ENCODE results near the gene TRPC3. TPM values are rescaled to one million over a fixed set of nuclear protein-coding genes. Genes with fewer than 3 reads are reported as not detected.
A peak's percentile ranks its signal among the peaks of the same experiment; 100 is the strongest.
"Not testable (repeated sequence)": the region's sequence is repeated elsewhere in the genome, so short reads cannot be mapped to it uniquely, and the experiment has no call there.

The TRPC3 gene
- total RNA-seq, 1 donor from 2014 or later: 2.1 TPM

- Histone ChIP-seq H3K27me3 (peaks cover 10% of the 10 kb centered on the region), H3K36me3 (no peaks in the 10 kb centered on the region), H3K9me3 (no peaks in the 10 kb centered on the region), H3K27ac (no peak overlapping the region), H3K4me1 (no peaks in the 10 kb centered on the region), H3K4me3 (no peak overlapping the region)
- ATAC-seq (no peak), DNase-seq (no peak)
- intact Hi-C loops (cut with DNase I): no loop called here
- TF ChIP-seq CTCF (IDR thresholded peaks at IDR 0.05): no peak
Measured at GRCh38 chr4:121927948-121928347, 23.9 kb downstream of the TRPC3 start.

- intact Hi-C loops (cut with DNase I); H3K4me3 ChIP-seq; H3K4me1 ChIP-seq; H3K9me3 ChIP-seq; H3K27ac ChIP-seq; H3K36me3 ChIP-seq; ATAC-seq; DNase-seq; H3K27me3 ChIP-seq: not testable (repeated sequence)
Measured at GRCh38 chr4:121926490-121926889, 25.4 kb downstream of the TRPC3 start.

- intact Hi-C loops (cut with DNase I): no loop called here
- no peaks in the 10 kb centered on the region for H3K36me3 ChIP-seq
- H3K4me1 ChIP-seq: no peaks in the 10 kb centered on the region
- H3K4me3 ChIP-seq: no peak overlapping the region
- ATAC-seq (no peak), DNase-seq (no peak)
- TF ChIP-seq CTCF (IDR thresholded peaks at IDR 0.05): no peak
- H3K27ac ChIP-seq: no peak overlapping the region
- H3K27me3 ChIP-seq: no peaks in the 10 kb centered on the region
- H3K9me3 ChIP-seq: no peaks in the 10 kb centered on the region
Measured at GRCh38 chr4:121923306-121923705, 28.6 kb downstream of the TRPC3 start.

- Histone ChIP-seq H3K4me1 (no peaks in the 10 kb centered on the region), H3K27ac (no peak overlapping the region), H3K27me3 (no peaks in the 10 kb centered on the region), H3K9me3 (no peaks in the 10 kb centered on the region), H3K36me3 (no peaks in the 10 kb centered on the region), H3K4me3 (no peak overlapping the region)
- TF ChIP-seq CTCF (IDR thresholded peaks at IDR 0.05): no peak
- ATAC-seq (no peak), DNase-seq (no peak)
- intact Hi-C loops (cut with DNase I): no loop called here
Measured at GRCh38 chr4:121913667-121914066, 38.2 kb downstream of the TRPC3 start.

- H3K27me3 ChIP-seq: no peaks in the 10 kb centered on the region
- H3K36me3 ChIP-seq: no peaks in the 10 kb centered on the region
- no peak for ATAC-seq
- no peaks in the 10 kb centered on the region for H3K9me3 ChIP-seq
- no peak overlapping the region for H3K4me3 ChIP-seq
- DNase-seq: no peak
- H3K4me1 ChIP-seq: no peaks in the 10 kb centered on the region
- TF ChIP-seq CTCF (IDR thresholded peaks at IDR 0.05): no peak
- intact Hi-C loops (cut with DNase I): no loop called here
- no peak overlapping the region for H3K27ac ChIP-seq
Measured at GRCh38 chr4:121908346-121908745, 43.5 kb downstream of the TRPC3 start.

- Histone ChIP-seq H3K27me3 (no peaks in the 10 kb centered on the region), H3K27ac (no peak overlapping the region), H3K9me3 (no peaks in the 10 kb centered on the region), H3K4me3 (no peak overlapping the region), H3K4me1 (no peaks in the 10 kb centered on the region), H3K36me3 (no peaks in the 10 kb centered on the region)
- peak; percentile 70 for TF ChIP-seq CTCF (IDR thresholded peaks at IDR 0.05)
- ATAC-seq (peak; percentile 82), DNase-seq (no peak)
- intact Hi-C loops (cut with DNase I): no loop called here
Measured at GRCh38 chr4:121900132-121900983, 51.5 kb downstream of the TRPC3 start.

Measured in upper lobe of right lung (tissue), 1 donor.